HepG2 (cell line): ENCODE measurements around the gene RER1.

Source experiments
- ARNT ChIP-seq: fragments of 450-650 bp; IDR thresholded peaks from 2 replicates; pipeline ENCODE4 v1.6.1; 2017
- DDIT3 ChIP-seq: sonication (generic); formaldehyde crosslinking; IDR thresholded peaks from 2 replicates; pipeline ENCODE4 v1.4.0; 2020; ENCODE audit warnings: mild to moderate bottlenecking, missing genetic modification reagents
- E2F5 ChIP-seq: sonication (generic); formaldehyde crosslinking; conservative IDR thresholded peaks from 2 replicates; pipeline ENCODE4 v1.4.0; 2020; ENCODE audit warnings: missing genetic modification reagents
- NFE2L1 ChIP-seq: sonication (generic); formaldehyde crosslinking; IDR thresholded peaks from 2 replicates; pipeline ENCODE4 v1.4.0; 2020; ENCODE audit warnings: missing genetic modification reagents, mild to moderate bottlenecking, borderline replicate concordance
- SMC3 ChIP-seq: IDR thresholded peaks from 2 replicates; pipeline ENCODE4 v1.6.1; 2011; ENCODE audit warnings: low read length, improper control_type of control experiment
- ZNF160 ChIP-seq: sonication (generic); formaldehyde crosslinking; IDR thresholded peaks from 2 replicates; pipeline ENCODE4 v1.8.0; 2022; ENCODE audit warnings: mild to moderate bottlenecking, inconsistent platforms, missing genetic modification reagents
- ZNF207 ChIP-seq: fragments of 450-650 bp; IDR thresholded peaks from 2 replicates; pipeline ENCODE4 v1.6.1; 2016; ENCODE audit warnings: antibody characterized with exemption, borderline replicate concordance

- TF ChIP-seq ZNF160 (CRISPR knock-in tag) = no peak
- no peak for TF ChIP-seq NFE2L1
- no peak for TF ChIP-seq SMC3
- TF ChIP-seq ARNT = no peak
- no peak for TF ChIP-seq E2F5 (CRISPR knock-in tag)
- TF ChIP-seq ZNF207 = no peak
- no peak for TF ChIP-seq DDIT3 (CRISPR knock-in tag)
These were observed 14.1 kb downstream of the RER1 start for GRCh38 chr1:2405588-2406295.
